NOMO-1 (cell line): ENCODE data around the gene MAP3K7.

ENCODE experiments used
- DNase-seq, 2 experiments: peaks; one replicate each; lab custom pipeline; 2025; ENCODE audit not compliant: unreplicated experiment in 2 of 2; lab: John Stamatoyannopoulos, UW

Gene MAP3K7

GRCh38 chr6:90485635-90486277 lies 101.1 kb downstream of the MAP3K7 start:
- no peak for DNase-seq

GRCh38 chr6:90484903-90485302 lies 102.0 kb downstream of the MAP3K7 start:
- DNase-seq, result no peak

- DNase-seq, result no peak
Observed at GRCh38 chr6:90484385-90484784, 102.5 kb downstream of the MAP3K7 start.

GRCh38 chr6:90483956-90484355 lies 102.9 kb downstream of the MAP3K7 start:
- DNase-seq, result no peak

GRCh38 chr6:90483116-90483839 lies 103.6 kb downstream of the MAP3K7 start:
- no peak for DNase-seq

GRCh38 chr6:90480666-90481065 lies 106.2 kb downstream of the MAP3K7 start:
- no peak for DNase-seq

- no peak for DNase-seq
Observed at GRCh38 chr6:90479603-90479926, 107.3 kb downstream of the MAP3K7 start.

GRCh38 chr6:90478789-90479602 lies 107.9 kb downstream of the MAP3K7 start:
- peak; percentile 67 to 87 for DNase-seq

- DNase-seq, result no peak
Observed at GRCh38 chr6:90478278-90478677, 108.6 kb downstream of the MAP3K7 start.

- DNase-seq, result no peak
Observed at GRCh38 chr6:90477366-90477765, 109.5 kb downstream of the MAP3K7 start.

GRCh38 chr6:90472716-90473115 lies 114.2 kb downstream of the MAP3K7 start:
- DNase-seq, result no peak

- DNase-seq, result no peak
Observed at GRCh38 chr6:90471263-90471662, 115.6 kb downstream of the MAP3K7 start.

- no peak for DNase-seq
Observed at GRCh38 chr6:90469906-90470305, 117.0 kb downstream of the MAP3K7 start.

GRCh38 chr6:90468859-90469258 lies 118.0 kb downstream of the MAP3K7 start:
- no peak for DNase-seq

- DNase-seq, result no peak
Observed at GRCh38 chr6:90468080-90468479, 118.8 kb downstream of the MAP3K7 start.

GRCh38 chr6:90467546-90467945 lies 119.3 kb downstream of the MAP3K7 start:
- DNase-seq, result no peak

- peak in 1 of 2 experiments; percentile 31 for DNase-seq
Observed at GRCh38 chr6:90466154-90466940, 120.5 kb downstream of the MAP3K7 start.

GRCh38 chr6:90465686-90466085 lies 121.2 kb downstream of the MAP3K7 start:
- DNase-seq, result no peak

- no peak for DNase-seq
Observed at GRCh38 chr6:90464507-90464906, 122.4 kb downstream of the MAP3K7 start.

GRCh38 chr6:90463874-90464273 lies 123.0 kb downstream of the MAP3K7 start:
- no peak for DNase-seq
